Measurements from ENCODE around the gene C4BPB. TPM values are rescaled to one million over a fixed set of nuclear protein-coding genes. Genes with fewer than 3 reads are reported as not detected.
A peak's percentile ranks its signal among the peaks of the same experiment; 100 is the strongest.

The C4BPB gene
- total and polyA plus RNA-seq, 2 of the 13 experiments (the other 11 are each of a cell fraction or from before 2014, with no cell fraction given), result 155 to 266 TPM

DNA sequence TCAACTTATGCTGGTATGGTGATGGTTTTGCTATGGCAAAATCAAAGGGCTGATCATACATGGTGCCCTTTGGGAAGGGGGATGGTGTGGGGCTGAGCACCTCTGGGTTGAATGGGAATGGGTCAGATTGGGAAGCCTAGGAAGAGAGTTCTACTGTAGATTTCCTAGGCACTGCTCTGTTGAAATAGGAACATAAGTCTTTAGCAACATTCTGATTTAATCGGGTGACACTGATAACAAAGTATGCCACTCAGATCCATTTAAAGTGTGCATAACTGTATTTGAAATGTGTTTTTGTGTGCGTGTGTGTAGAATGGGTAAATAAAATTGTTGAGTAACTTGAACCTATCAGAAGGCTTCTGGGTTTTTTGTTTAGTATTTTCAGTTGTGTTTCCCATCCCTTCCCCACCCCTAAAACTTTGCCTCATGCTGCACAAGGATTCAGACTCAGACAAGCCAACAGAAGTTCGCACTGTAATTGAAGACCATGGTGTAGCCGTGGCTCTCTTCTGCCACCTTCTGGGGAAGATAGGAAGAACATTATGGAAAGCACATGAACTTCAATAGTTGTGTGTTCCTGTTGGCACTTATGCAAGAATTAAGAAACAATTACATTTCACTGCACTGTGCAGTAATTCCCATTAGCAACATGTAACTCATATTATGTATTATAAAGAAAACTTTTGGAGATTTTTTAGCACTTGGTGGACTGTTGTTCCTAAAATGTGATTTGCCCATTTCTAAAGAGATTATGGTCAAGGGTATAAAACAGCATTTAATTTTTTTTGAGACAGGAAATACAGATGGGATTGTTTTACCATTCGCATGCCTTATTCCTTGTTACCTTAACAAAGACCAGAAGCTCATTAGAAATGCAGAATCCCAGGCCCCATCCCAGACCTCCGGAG, 10.9 kb upstream of the C4BPB start (continued):
- TF ChIP-seq, protein P1, sequence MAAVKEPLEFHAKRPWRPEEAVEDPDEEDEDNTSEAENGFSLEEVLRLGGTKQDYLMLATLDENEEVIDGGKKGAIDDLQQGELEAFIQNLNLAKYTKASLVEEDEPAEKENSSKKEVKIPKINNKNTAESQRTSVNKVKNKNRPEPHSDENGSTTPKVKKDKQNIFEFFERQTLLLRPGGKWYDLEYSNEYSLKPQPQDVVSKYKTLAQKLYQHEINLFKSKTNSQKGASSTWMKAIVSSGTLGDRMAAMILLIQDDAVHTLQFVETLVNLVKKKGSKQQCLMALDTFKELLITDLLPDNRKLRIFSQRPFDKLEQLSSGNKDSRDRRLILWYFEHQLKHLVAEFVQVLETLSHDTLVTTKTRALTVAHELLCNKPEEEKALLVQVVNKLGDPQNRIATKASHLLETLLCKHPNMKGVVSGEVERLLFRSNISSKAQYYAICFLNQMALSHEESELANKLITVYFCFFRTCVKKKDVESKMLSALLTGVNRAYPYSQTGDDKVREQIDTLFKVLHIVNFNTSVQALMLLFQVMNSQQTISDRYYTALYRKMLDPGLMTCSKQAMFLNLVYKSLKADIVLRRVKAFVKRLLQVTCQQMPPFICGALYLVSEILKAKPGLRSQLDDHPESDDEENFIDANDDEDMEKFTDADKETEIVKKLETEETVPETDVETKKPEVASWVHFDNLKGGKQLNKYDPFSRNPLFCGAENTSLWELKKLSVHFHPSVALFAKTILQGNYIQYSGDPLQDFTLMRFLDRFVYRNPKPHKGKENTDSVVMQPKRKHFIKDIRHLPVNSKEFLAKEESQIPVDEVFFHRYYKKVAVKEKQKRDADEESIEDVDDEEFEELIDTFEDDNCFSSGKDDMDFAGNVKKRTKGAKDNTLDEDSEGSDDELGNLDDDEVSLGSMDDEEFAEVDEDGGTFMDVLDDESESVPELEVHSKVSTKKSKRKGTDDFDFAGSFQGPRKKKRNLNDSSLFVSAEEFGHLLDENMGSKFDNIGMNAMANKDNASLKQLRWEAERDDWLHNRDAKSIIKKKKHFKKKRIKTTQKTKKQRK (IDR thresholded peaks at IDR 0.05; ENCODE audit: low read length), result no peak
- TF ChIP-seq, protein P2, sequence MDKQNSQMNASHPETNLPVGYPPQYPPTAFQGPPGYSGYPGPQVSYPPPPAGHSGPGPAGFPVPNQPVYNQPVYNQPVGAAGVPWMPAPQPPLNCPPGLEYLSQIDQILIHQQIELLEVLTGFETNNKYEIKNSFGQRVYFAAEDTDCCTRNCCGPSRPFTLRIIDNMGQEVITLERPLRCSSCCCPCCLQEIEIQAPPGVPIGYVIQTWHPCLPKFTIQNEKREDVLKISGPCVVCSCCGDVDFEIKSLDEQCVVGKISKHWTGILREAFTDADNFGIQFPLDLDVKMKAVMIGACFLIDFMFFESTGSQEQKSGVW (CRISPR knock-in tag; IDR thresholded peaks at IDR 0.05; ENCODE audit: borderline replicate concordance), result no peak
- peak; percentile 35; the same call in 1 of the 2 replicates for TF ChIP-seq IRF2 (CRISPR knock-in tag; IDR thresholded peaks at IDR 0.05)
- TF ChIP-seq ZNF816 (CRISPR knock-in tag; IDR thresholded peaks at IDR 0.05; ENCODE audit: borderline replicate concordance), result no peak
- TF ChIP-seq YEATS2 (CRISPR knock-in tag; IDR thresholded peaks at IDR 0.05; ENCODE audit: borderline replicate concordance), result no peak; the same call in 1 of the 2 replicates
- TF ChIP-seq TBP (CRISPR knock-in tag; IDR thresholded peaks at IDR 0.05), result no peak
- TF ChIP-seq ZFP41 (CRISPR knock-in tag; IDR thresholded peaks at IDR 0.05; ENCODE audit: borderline replicate concordance), result no peak
- TF ChIP-seq JDP2 (CRISPR knock-in tag; IDR thresholded peaks at IDR 0.05; ENCODE audit: borderline replicate concordance), result no peak
- TF ChIP-seq CBX1 (IDR thresholded peaks at IDR 0.05; ENCODE audit: low read depth), result no peak
- no peak for TF ChIP-seq HES4 (CRISPR knock-in tag; IDR thresholded peaks at IDR 0.05; ENCODE audit: borderline replicate concordance)
- no peak for TF ChIP-seq NR1H2 (CRISPR knock-in tag; IDR thresholded peaks at IDR 0.05; ENCODE audit: borderline replicate concordance, low read depth)
- TF ChIP-seq, protein P3, sequence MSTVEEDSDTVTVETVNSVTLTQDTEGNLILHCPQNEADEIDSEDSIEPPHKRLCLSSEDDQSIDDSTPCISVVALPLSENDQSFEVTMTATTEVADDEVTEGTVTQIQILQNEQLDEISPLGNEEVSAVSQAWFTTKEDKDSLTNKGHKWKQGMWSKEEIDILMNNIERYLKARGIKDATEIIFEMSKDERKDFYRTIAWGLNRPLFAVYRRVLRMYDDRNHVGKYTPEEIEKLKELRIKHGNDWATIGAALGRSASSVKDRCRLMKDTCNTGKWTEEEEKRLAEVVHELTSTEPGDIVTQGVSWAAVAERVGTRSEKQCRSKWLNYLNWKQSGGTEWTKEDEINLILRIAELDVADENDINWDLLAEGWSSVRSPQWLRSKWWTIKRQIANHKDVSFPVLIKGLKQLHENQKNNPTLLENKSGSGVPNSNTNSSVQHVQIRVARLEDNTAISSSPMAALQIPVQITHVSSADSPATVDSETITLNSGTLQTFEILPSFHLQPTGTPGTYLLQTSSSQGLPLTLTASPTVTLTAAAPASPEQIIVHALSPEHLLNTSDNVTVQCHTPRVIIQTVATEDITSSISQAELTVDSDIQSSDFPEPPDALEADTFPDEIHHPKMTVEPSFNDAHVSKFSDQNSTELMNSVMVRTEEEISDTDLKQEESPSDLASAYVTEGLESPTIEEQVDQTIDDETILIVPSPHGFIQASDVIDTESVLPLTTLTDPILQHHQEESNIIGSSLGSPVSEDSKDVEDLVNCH (CRISPR knock-in tag; IDR thresholded peaks at IDR 0.05), result no peak
- TF ChIP-seq KLF9 (CRISPR knock-in tag; IDR thresholded peaks at IDR 0.05; ENCODE audit: low read depth), result no peak
- TF ChIP-seq DZIP1 (CRISPR knock-in tag; IDR thresholded peaks at IDR 0.05), result no peak
- no peak for TF ChIP-seq CENPX (CRISPR knock-in tag; IDR thresholded peaks at IDR 0.05)
- TF ChIP-seq, protein P4, sequence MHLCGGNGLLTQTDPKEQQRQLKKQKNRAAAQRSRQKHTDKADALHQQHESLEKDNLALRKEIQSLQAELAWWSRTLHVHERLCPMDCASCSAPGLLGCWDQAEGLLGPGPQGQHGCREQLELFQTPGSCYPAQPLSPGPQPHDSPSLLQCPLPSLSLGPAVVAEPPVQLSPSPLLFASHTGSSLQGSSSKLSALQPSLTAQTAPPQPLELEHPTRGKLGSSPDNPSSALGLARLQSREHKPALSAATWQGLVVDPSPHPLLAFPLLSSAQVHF (CRISPR knock-in tag; IDR thresholded peaks at IDR 0.05), result no peak
- TF ChIP-seq GFI1 (CRISPR knock-in tag; IDR thresholded peaks at IDR 0.05; ENCODE audit: borderline replicate concordance), result no peak
